IMR-90 (cell line): ENCODE data around the gene NDUFB7. TPM values are rescaled to one million over a fixed set of nuclear protein-coding genes. Genes with fewer than 3 reads are reported as not detected.
"Not testable (repeated sequence)": the region's sequence is repeated elsewhere in the genome, so short reads cannot be mapped to it uniquely, and the experiment has no call there.

Source experiments
- ATAC-seq: fragments of 200-7000 bp; cut with Tn5 transposase; 2 replicates; pipeline ENCODE4 v1.9.1; 2020; ENCODE audit warnings: low read depth, mild to moderate bottlenecking, moderate library complexity
- BruUV-seq: library from RNA; stranded (reverse); fragments of 400-500 nt; replicated peaks from 2 replicates; lab custom pipeline; 2021; lab: Mats Ljungman, UMichigan
- CTCF ChIA-PET: fragments of 300-600 bp; formaldehyde crosslinking; extraction: SDS; loops from one replicate; lab custom pipeline; 2021; ENCODE audit warnings: antibody characterized with exemption; lab: Yijun Ruan, JAX
- POLR2A ChIA-PET: fragments of 300-600 bp; sonication (Branson Sonifier 250); formaldehyde crosslinking; loops from one replicate; lab custom pipeline; 2022; ENCODE audit warnings: antibody characterized with exemption; ENCODE audit not compliant: unreplicated experiment; lab: Charles Lee
- DNase-seq: peaks from one replicate; pipeline ENCODE4 v3.0.0; 2013
- H2AFZ ChIP-seq: replicated peaks from 2 replicates; pipeline ENCODE3; 2013; ENCODE audit warnings: low read length, mild to moderate bottlenecking; ENCODE audit not compliant: poor library complexity
- H2AK5ac ChIP-seq: 2 replicates; pipeline ENCODE4 v1.6.1; 2013; ENCODE audit warnings: low read depth, low read length, inconsistent platforms
- H2AK9ac ChIP-seq: replicated peaks from 2 replicates; pipeline ENCODE3; 2013; ENCODE audit warnings: mild to moderate bottlenecking, low read depth, low read length, moderate library complexity; ENCODE audit not compliant: poor library complexity
- H2BK120ac ChIP-seq: 2 replicates; pipeline ENCODE4 v1.6.1; 2013; ENCODE audit warnings: low read depth, low read length, inconsistent platforms
- H2BK15ac ChIP-seq: 3 replicates; pipeline ENCODE4 v1.6.1; 2013; ENCODE audit warnings: low read depth, low read length, inconsistent platforms
- H2BK20ac ChIP-seq: 2 replicates; pipeline ENCODE4 v1.6.1; 2013; ENCODE audit warnings: low read depth, mild to moderate bottlenecking, inconsistent platforms, low read length, moderate library complexity
- H2BK5ac ChIP-seq: 2 replicates; pipeline ENCODE4 v1.6.1; 2013; ENCODE audit warnings: mild to moderate bottlenecking, low read depth, low read length, inconsistent platforms; ENCODE audit not compliant: poor library complexity, severe bottlenecking
- H3K14ac ChIP-seq: replicated peaks from 2 replicates; pipeline ENCODE4 v1.6.1; 2013; ENCODE audit warnings: low read depth, low read length, inconsistent platforms
- H3K18ac ChIP-seq: 2 replicates; pipeline ENCODE4 v1.6.1; 2013; ENCODE audit warnings: low read depth, low read length, control low read depth
- H3K23ac ChIP-seq: 2 replicates; pipeline ENCODE4 v1.6.1; 2013; ENCODE audit warnings: low read depth, low read length, inconsistent platforms
- H3K27ac ChIP-seq: 2 replicates; pipeline ENCODE4 v1.5.1; 2013; ENCODE audit warnings: mild to moderate bottlenecking, control low read depth, low read length; ENCODE audit not compliant: insufficient read depth
- H3K27me3 ChIP-seq: 2 replicates; pipeline ENCODE4 v1.6.1; 2013; ENCODE audit warnings: low read length; ENCODE audit not compliant: control insufficient read depth, insufficient read depth
- H3K36me3 ChIP-seq: 2 replicates; pipeline ENCODE4 v1.6.1; 2013; ENCODE audit warnings: low read length, mixed read lengths; ENCODE audit not compliant: control insufficient read depth, insufficient read depth
- H3K4ac ChIP-seq: 2 replicates; pipeline ENCODE4 v1.6.1; 2013; ENCODE audit warnings: low read depth, low read length, inconsistent platforms
- H3K4me1 ChIP-seq: 2 replicates; pipeline ENCODE4 v1.6.1; 2013; ENCODE audit warnings: low read length, mixed read lengths; ENCODE audit not compliant: control insufficient read depth, insufficient read depth
- H3K4me2 ChIP-seq: 2 replicates; pipeline ENCODE4 v1.6.1; 2013; ENCODE audit warnings: low read depth, mild to moderate bottlenecking, control low read depth, low read length, moderate library complexity
- H3K4me3 ChIP-seq: 2 replicates; pipeline ENCODE4 v1.5.1; 2013; ENCODE audit warnings: low read depth, mild to moderate bottlenecking, control low read depth, low read length, moderate library complexity; ENCODE audit not compliant: insufficient read depth
- H3K56ac ChIP-seq: 2 replicates; pipeline ENCODE4 v1.6.1; 2013; ENCODE audit warnings: low read length, inconsistent platforms; ENCODE audit not compliant: insufficient read depth; ENCODE audit errors: extremely low read depth
- H3K79me1 ChIP-seq, 2 experiments: 2 replicates each; pipeline ENCODE4 v1.6.1; 2013; ENCODE audit warnings: low read length in 2 of 2, inconsistent platforms in 1 of 2, low read depth in 1 of 2
- H3K9ac ChIP-seq: 2 replicates; pipeline ENCODE4 v1.6.1; 2013; ENCODE audit warnings: low read depth, low read length, control low read depth
- H3K9me1 ChIP-seq: 2 replicates; pipeline ENCODE4 v1.6.1; 2013; ENCODE audit warnings: low read length, inconsistent platforms; ENCODE audit not compliant: insufficient read depth
- H3K9me3 ChIP-seq: 2 replicates; pipeline ENCODE4 v1.6.1; 2013; ENCODE audit warnings: low read length; ENCODE audit not compliant: control insufficient read depth, insufficient read depth
- H4K20me1 ChIP-seq: 2 replicates; pipeline ENCODE4 v1.6.1; 2013; ENCODE audit warnings: low read length, inconsistent platforms; ENCODE audit not compliant: insufficient read depth
- H4K5ac ChIP-seq: 2 replicates; pipeline ENCODE4 v1.6.1; 2013; ENCODE audit warnings: mild to moderate bottlenecking, low read depth, low read length, control low read depth
- H4K8ac ChIP-seq, 2 experiments: 2 replicates each; pipeline ENCODE4 v1.6.1; 2013; ENCODE audit warnings: low read depth in 2 of 2, low read length in 2 of 2, control low read depth in 1 of 2, inconsistent platforms in 1 of 2
- H4K91ac ChIP-seq: 2 replicates; pipeline ENCODE4 v1.6.1; 2013; ENCODE audit warnings: low read depth, low read length, inconsistent platforms; ENCODE audit not compliant: insufficient read depth
- WGBS, 2 experiments: methylation state at CpG; one replicate each; pipeline versions ENCODE4 v1.1.5 to v1.1.7; 2013; ENCODE audit warnings: missing lambda C conversion rate in 2 of 2; ENCODE audit not compliant: insufficient read length in 1 of 2; ENCODE audit errors: extremely low coverage in 2 of 2; 5-methylcytosine and 5-hydroxymethylcytosine counted together
- dilution Hi-C: fragments of 300-500 bp; cut with HindIII; formaldehyde crosslinking; loops from one replicate; pipeline ENCODE4 v1.14.3; 2018; ENCODE audit warnings: low sequenced_read_pairs; ENCODE audit not compliant: unreplicated experiment
- in situ Hi-C: fragments of 300-500 bp; cut with MboI; formaldehyde crosslinking; loops from 3 replicates; pipeline ENCODE4 v1.14.3; 2019; ENCODE audit warnings: low sequenced_read_pairs, inconsistent platforms, mixed read lengths
- intact Hi-C: fragments of 100-400 bp; cut with micrococcal nuclease; formaldehyde crosslinking; loops from 2 replicates; pipeline ENCODE4 v1.10.0; 2022
- polyA plus RNA-seq, 3 experiments: library from polyadenylated mRNA; depleted of rRNA; stranded (reverse); fragments of >200 nt; gene quantifications; 2 replicates each; pipeline ENCODE4 v1.2.3, GENCODE V29; 2012; ENCODE audit warnings: low replicate concordance in 1 of 3
- total RNA-seq: library from RNA; depleted of rRNA; stranded (reverse); fragments of >200 nt; gene quantifications from 2 replicates; pipeline ENCODE4 v1.2.3, GENCODE V29; 2012

The NDUFB7 gene
- total and polyA plus RNA-seq, 2 of the 4 experiments (the other 2 are of a cell fraction): 436 to 523 TPM

GRCh38 chr19:14564652-14565297, 7.1 kb downstream of the NDUFB7 start:
- H2BK120ac ChIP-seq, DNase-seq, H2AK5ac ChIP-seq, H4K5ac ChIP-seq, H2AK9ac ChIP-seq, H2BK20ac ChIP-seq, BruUV-seq, intact Hi-C loops, H3K4me2 ChIP-seq, H3K9me3 ChIP-seq, H3K27me3 ChIP-seq, ATAC-seq, POLR2A ChIA-PET, H3K23ac ChIP-seq, dilution Hi-C loops, H3K56ac ChIP-seq, H3K4ac ChIP-seq, H4K91ac ChIP-seq, H4K8ac ChIP-seq, H3K4me1 ChIP-seq, H2BK5ac ChIP-seq, H3K14ac ChIP-seq, H2BK15ac ChIP-seq, H3K9me1 ChIP-seq, H3K9ac ChIP-seq, H4K20me1 ChIP-seq, H2AFZ ChIP-seq, H3K18ac ChIP-seq, H3K27ac ChIP-seq, CTCF ChIA-PET, H3K4me3 ChIP-seq: not testable (repeated sequence)
- Histone ChIP-seq H3K79me1 (peaks cover 15 to 30% of the 10 kb centered on the region in 2 experiments), H3K36me3 (peaks cover 17% of the 10 kb centered on the region)
- 80% methylated on average over 3 of the region's 22 CpGs; no CpG with 5 or more reads in 1 of the 2 experiments for WGBS, 2 experiments
- in situ Hi-C loops: loop anchor here (25.0 kb wide), 1 partner anchor 873 kb away; the partner anchor contains the start of gene WIZ
